ENCODE data around the gene GABRG3. TPM values are rescaled to one million over a fixed set of nuclear protein-coding genes. Genes with fewer than 3 reads are reported as not detected.

The GABRG3 gene
- polyA plus RNA-seq, 1 experiment, result not detected

- H3K4me3 ChIP-seq (ENCODE audit: low read depth, low read length), result no peak overlapping the region
- POLR2A ChIA-PET, result no interaction called here
- no peaks in the 10 kb centered on the region for H3K36me3 ChIP-seq (ENCODE audit: control insufficient read depth, insufficient read depth, low read length)
- H3K27me3 ChIP-seq (ENCODE audit: control insufficient read depth, insufficient read depth, low read length), result no peaks in the 10 kb centered on the region
- no peak for DNase-seq (ENCODE audit: low read depth)
- TF ChIP-seq CTCF (IDR thresholded peaks at IDR 0.05; ENCODE audit: insufficient read depth, low read depth, low read length), result no peak
- CTCF ChIA-PET, result no interaction called here
These were observed 354.1 kb downstream of the GABRG3 start for GRCh38 chr15:27324886-27325615.

- ChIA-PET CTCF (no interaction called here), POLR2A (no interaction called here)
- Histone ChIP-seq H3K36me3 (ENCODE audit: control insufficient read depth, insufficient read depth, low read length) (no peaks in the 10 kb centered on the region), H3K4me3 (ENCODE audit: low read depth, low read length) (no peak overlapping the region), H3K27me3 (ENCODE audit: control insufficient read depth, insufficient read depth, low read length) (no peaks in the 10 kb centered on the region)
- no peak for DNase-seq (ENCODE audit: low read depth)
- TF ChIP-seq CTCF (IDR thresholded peaks at IDR 0.05; ENCODE audit: insufficient read depth, low read depth, low read length), result no peak
These were observed 356.6 kb downstream of the GABRG3 start for GRCh38 chr15:27327467-27328025.

- no peaks in the 10 kb centered on the region for H3K36me3 ChIP-seq (ENCODE audit: control insufficient read depth, insufficient read depth, low read length)
- H3K27me3 ChIP-seq (ENCODE audit: control insufficient read depth, insufficient read depth, low read length), result no peaks in the 10 kb centered on the region
- no peak overlapping the region for H3K4me3 ChIP-seq (ENCODE audit: low read depth, low read length)
- ChIA-PET POLR2A (no interaction called here), CTCF (no interaction called here)
- TF ChIP-seq CTCF (IDR thresholded peaks at IDR 0.05; ENCODE audit: insufficient read depth, low read depth, low read length), result no peak
- DNase-seq (ENCODE audit: low read depth), result no peak
These were observed 357.2 kb downstream of the GABRG3 start for GRCh38 chr15:27328186-27328585.

DNA sequence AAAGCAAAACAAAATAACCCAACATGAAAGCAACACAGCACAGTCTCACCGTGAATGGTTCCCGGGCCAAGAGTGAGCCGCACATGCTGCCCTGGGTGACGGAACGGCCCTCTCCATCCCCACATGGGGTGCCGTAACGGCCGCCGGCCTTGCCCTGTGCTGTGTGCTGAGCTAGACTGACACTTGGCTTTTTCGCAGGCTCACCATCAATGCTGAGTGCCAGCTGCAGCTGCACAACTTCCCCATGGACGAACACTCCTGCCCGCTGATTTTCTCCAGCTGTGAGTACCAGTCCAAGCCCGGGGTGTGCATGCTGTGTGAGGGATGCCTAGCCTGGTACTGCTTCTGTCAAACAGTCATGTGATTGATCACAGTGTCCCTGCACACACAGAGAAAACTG, 357.6 kb downstream of the GABRG3 start:
- no peaks in the 10 kb centered on the region for H3K36me3 ChIP-seq (ENCODE audit: control insufficient read depth, insufficient read depth, low read length)
- no peaks in the 10 kb centered on the region for H3K27me3 ChIP-seq (ENCODE audit: control insufficient read depth, insufficient read depth, low read length)
- no peak overlapping the region for H3K4me3 ChIP-seq (ENCODE audit: low read depth, low read length)
- TF ChIP-seq CTCF (IDR thresholded peaks at IDR 0.05; ENCODE audit: insufficient read depth, low read depth, low read length), result no peak
- DNase-seq (ENCODE audit: low read depth), result no peak
- ChIA-PET POLR2A (no interaction called here), CTCF (no interaction called here)

- no peak for TF ChIP-seq CTCF (IDR thresholded peaks at IDR 0.05; ENCODE audit: insufficient read depth, low read depth, low read length)
- CTCF ChIA-PET, result no interaction called here
- H3K4me3 ChIP-seq (ENCODE audit: low read depth, low read length), result no peak overlapping the region
- no peaks in the 10 kb centered on the region for H3K27me3 ChIP-seq (ENCODE audit: control insufficient read depth, insufficient read depth, low read length)
- no peak for DNase-seq (ENCODE audit: low read depth)
- POLR2A ChIA-PET, result no interaction called here
- H3K36me3 ChIP-seq (ENCODE audit: control insufficient read depth, insufficient read depth, low read length), result no peaks in the 10 kb centered on the region
These were observed 359.3 kb downstream of the GABRG3 start for GRCh38 chr15:27330326-27330725.

Measured in BJ (cell line).